Keratinocyte (primary cell): ENCODE measurements around the gene ZNF440.
"Not testable (repeated sequence)": the region's sequence is repeated elsewhere in the genome, so short reads cannot be mapped to it uniquely, and the experiment has no call there.

Source experiments
- EZH2 ChIP-seq: IDR thresholded peaks from one replicate; pipeline ENCODE4 v1.6.1; 2012; ENCODE audit warnings: inconsistent platforms, mild to moderate bottlenecking, low read length, moderate library complexity
- TF ChIP-seq, protein P1 (sequence below), 3 experiments: IDR thresholded peaks in 1 of 3; conservative IDR thresholded peaks in 1 of 3; optimal IDR thresholded peaks in 1 of 3; 2 replicates in 2 of 3; 3 replicates in 1 of 3; pipeline versions ENCODE3 to v1.5.1; 2011; ENCODE audit warnings: low read length in 3 of 3, mild to moderate bottlenecking in 3 of 3, moderate library complexity in 2 of 3, control low read depth in 1 of 3, inconsistent platforms in 1 of 3; ENCODE audit not compliant: insufficient read depth in 2 of 3; ENCODE audit errors: extremely low read depth in 1 of 3

GRCh38 chr19:11835626-11836066 lies 21.6 kb downstream of the ZNF440 start:
- TF ChIP-seq, protein P1, sequence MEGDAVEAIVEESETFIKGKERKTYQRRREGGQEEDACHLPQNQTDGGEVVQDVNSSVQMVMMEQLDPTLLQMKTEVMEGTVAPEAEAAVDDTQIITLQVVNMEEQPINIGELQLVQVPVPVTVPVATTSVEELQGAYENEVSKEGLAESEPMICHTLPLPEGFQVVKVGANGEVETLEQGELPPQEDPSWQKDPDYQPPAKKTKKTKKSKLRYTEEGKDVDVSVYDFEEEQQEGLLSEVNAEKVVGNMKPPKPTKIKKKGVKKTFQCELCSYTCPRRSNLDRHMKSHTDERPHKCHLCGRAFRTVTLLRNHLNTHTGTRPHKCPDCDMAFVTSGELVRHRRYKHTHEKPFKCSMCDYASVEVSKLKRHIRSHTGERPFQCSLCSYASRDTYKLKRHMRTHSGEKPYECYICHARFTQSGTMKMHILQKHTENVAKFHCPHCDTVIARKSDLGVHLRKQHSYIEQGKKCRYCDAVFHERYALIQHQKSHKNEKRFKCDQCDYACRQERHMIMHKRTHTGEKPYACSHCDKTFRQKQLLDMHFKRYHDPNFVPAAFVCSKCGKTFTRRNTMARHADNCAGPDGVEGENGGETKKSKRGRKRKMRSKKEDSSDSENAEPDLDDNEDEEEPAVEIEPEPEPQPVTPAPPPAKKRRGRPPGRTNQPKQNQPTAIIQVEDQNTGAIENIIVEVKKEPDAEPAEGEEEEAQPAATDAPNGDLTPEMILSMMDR (optimal IDR thresholded peaks at IDR 0.05 in 1 of 3, IDR thresholded peaks at IDR 0.05 in 1 of 3, conservative IDR thresholded peaks at IDR 0.05 in 1 of 3; ENCODE audit: extremely low read depth in 1 of 3, insufficient read depth in 2 of 3, low read length in 3 of 3): not testable (repeated sequence)
- TF ChIP-seq EZH2: not testable (repeated sequence)
